NCI-H748 treated with DMSO at 0.1 percent for 48 hours (cell line): Measurements from ENCODE around the gene XKRX.

Experiments
- DNase-seq: peaks from one replicate; lab custom pipeline; 2025; lab: John Stamatoyannopoulos, UW

XKRX gene

GRCh38 chrX:100895365-100896075, 33.2 kb downstream of the XKRX start:
- DNase-seq: peak; percentile 20

- no peak for DNase-seq
These were observed 45.1 kb downstream of the XKRX start for GRCh38 chrX:100883654-100884053.

GRCh38 chrX:100880368-100880767, 48.3 kb downstream of the XKRX start:
- DNase-seq: peak; percentile 13

- no peak for DNase-seq
These were observed 54.4 kb downstream of the XKRX start, which contains the start of gene NOX1 for GRCh38 chrX:100874325-100874724. Gene NOX1 (minus strand): TSS chrX:100874359. CDS start chrX:100874139, 220 bp downstream.

- no peak for DNase-seq
These were observed 56.8 kb downstream of the XKRX start for GRCh38 chrX:100871594-100872560.

- no peak for DNase-seq
These were observed 58.2 kb downstream of the XKRX start for GRCh38 chrX:100870527-100870926.

GRCh38 chrX:100868273-100868672, 60.4 kb downstream of the XKRX start:
- DNase-seq: no peak

GRCh38 chrX:100864657-100865391, 63.9 kb downstream of the XKRX start:
- DNase-seq: no peak
